Measurements from ENCODE around the gene SHB. TPM values are rescaled to one million over a fixed set of nuclear protein-coding genes. Genes with fewer than 3 reads are reported as not detected.

The SHB gene
- total and polyA plus RNA-seq, 2 of the 13 experiments (the other 11 are each of a cell fraction or from before 2014, with no cell fraction given), result 19.4 to 20.7 TPM

DNA sequence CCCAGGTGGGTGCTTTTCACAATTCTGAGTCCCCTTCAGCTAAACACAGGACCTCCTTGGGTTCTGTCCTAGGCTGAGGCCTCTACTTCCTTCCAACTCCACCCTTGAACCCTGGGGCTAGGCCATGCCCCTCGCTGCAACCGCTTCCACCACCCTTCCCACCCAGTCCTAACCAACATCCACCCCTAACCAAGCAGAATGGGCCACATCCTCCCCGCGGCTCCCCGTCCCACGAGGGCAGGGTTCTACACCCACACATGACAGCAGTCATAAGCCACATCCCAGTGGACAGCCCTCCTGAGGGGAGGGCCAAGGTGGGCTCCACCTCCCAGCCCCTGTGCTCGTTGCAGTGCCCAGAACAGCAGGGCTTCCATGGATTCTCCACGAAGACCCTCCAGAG is 65.8 kb downstream of the SHB start:
- H3K27me3 ChIP-seq (ENCODE audit: control insufficient read depth in 1 of 2, insufficient read depth in 2 of 2, low read length in 2 of 2), result no peaks in the 10 kb centered on the region
- WGBS (ENCODE audit: low lambda C conversion rate), result 91% methylated on average over 7 of the region's 8 CpGs
- H3K4me2 ChIP-seq (ENCODE audit: low read depth, low read length), result no peak overlapping the region
- peaks cover 7% of the 10 kb centered on the region for H3K4me1 ChIP-seq (ENCODE audit: insufficient read depth, low read length)
- FAIRE-seq (no peak), DNase-seq (ENCODE audit: low spot score) (no peak), ATAC-seq (no peak)
- in situ Hi-C loops (cut with HindIII; ENCODE audit: extremely low pct_ligation_motif_present, low pct_unique_long_range_greater_than_20kb), result no loop called here
- TF ChIP-seq PCBP1 (IDR thresholded peaks at IDR 0.05; ENCODE audit: borderline replicate concordance, low read depth, low read length), result no peak
- no peak for TF ChIP-seq PHF5A (CRISPR knock-in tag; IDR thresholded peaks at IDR 0.05; ENCODE audit: low read depth, unreplicated experiment)
- TF ChIP-seq CENPT (CRISPR knock-in tag; IDR thresholded peaks at IDR 0.05; ENCODE audit: low read depth), result no peak
- TF ChIP-seq MIER2 (CRISPR knock-in tag; IDR thresholded peaks at IDR 0.05), result no peak
- TF ChIP-seq, protein P1, sequence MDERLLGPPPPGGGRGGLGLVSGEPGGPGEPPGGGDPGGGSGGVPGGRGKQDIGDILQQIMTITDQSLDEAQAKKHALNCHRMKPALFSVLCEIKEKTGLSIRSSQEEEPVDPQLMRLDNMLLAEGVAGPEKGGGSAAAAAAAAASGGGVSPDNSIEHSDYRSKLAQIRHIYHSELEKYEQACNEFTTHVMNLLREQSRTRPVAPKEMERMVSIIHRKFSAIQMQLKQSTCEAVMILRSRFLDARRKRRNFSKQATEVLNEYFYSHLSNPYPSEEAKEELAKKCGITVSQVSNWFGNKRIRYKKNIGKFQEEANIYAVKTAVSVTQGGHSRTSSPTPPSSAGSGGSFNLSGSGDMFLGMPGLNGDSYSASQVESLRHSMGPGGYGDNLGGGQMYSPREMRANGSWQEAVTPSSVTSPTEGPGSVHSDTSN (CRISPR knock-in tag; IDR thresholded peaks at IDR 0.05), result no peak
- H3K4me3 ChIP-seq (replicated peaks in 1 of 3; ENCODE audit: insufficient read depth in 1 of 3, low read depth in 2 of 3, low read length in 3 of 3), result no peak overlapping the region
- no TSS peak for BruUV-seq (replicated peaks)
- no peak overlapping the region for H3K9ac ChIP-seq (ENCODE audit: insufficient read depth, low read depth, low read length)
- no peak overlapping the region for H2AFZ ChIP-seq (ENCODE audit: low read length)
- peaks cover 50% of the 10 kb centered on the region for H4K20me1 ChIP-seq (ENCODE audit: insufficient read depth, low read length)
- intact Hi-C loops (cut with micrococcal nuclease; ENCODE audit: unreplicated experiment), result no loop called here
- no peaks in the 10 kb centered on the region for H3K9me3 ChIP-seq (ENCODE audit: low read length)
- peaks cover 36 to 75% of the 10 kb centered on the region in 2 experiments for H3K36me3 ChIP-seq (replicated peaks in 1 of 2; ENCODE audit: control insufficient read depth in 1 of 2, insufficient read depth in 2 of 2, low read length in 2 of 2)
- peaks cover 73% of the 10 kb centered on the region for H3K79me2 ChIP-seq (ENCODE audit: insufficient read depth, low read length)
- no peak overlapping the region for H3K27ac ChIP-seq (ENCODE audit: extremely low read length, insufficient read depth, low read length)
- POLR2A ChIA-PET, result no interaction called here
- CTCF ChIA-PET (ENCODE audit: low intra/inter-chr PET ratio, low total read pairs), result no interaction called here

DNA sequence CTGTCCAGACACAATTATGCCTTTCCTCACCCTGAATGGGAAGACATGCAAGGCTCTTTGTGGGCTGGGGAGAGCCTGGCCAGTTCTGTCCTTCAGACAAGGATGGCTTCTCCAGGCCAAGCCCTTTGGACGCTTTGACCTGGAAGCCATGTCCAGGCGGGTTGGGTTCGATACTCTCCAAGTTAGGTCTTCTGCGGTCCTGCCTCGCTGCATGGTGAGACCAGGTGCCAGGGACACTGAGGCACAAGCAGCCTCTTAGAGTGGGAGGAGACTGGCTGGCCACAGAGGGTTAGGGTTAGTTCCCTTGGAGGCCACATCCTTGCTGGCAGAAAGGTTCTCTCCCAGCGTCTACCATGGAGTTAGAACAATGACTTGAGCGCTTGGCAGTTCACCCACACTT is 67.6 kb downstream of the SHB start:
- Histone ChIP-seq H2AFZ (ENCODE audit: low read length) (no peak overlapping the region), H3K27ac (ENCODE audit: extremely low read length, insufficient read depth, low read length) (no peak overlapping the region), H3K9ac (ENCODE audit: insufficient read depth, low read depth, low read length) (no peak overlapping the region), H3K4me1 (ENCODE audit: insufficient read depth, low read length) (no peaks in the 10 kb centered on the region), H4K20me1 (ENCODE audit: insufficient read depth, low read length) (peaks cover 54% of the 10 kb centered on the region; the same call in 1 of the 2 replicates), H3K4me3 (replicated peaks in 1 of 3; ENCODE audit: insufficient read depth in 1 of 3, low read depth in 2 of 3, low read length in 3 of 3) (no peak overlapping the region), H3K4me2 (ENCODE audit: low read depth, low read length) (no peak overlapping the region), H3K9me3 (ENCODE audit: low read length) (no peaks in the 10 kb centered on the region), H3K79me2 (ENCODE audit: insufficient read depth, low read length) (peaks cover 67% of the 10 kb centered on the region), H3K36me3 (replicated peaks in 1 of 2; ENCODE audit: control insufficient read depth in 1 of 2, insufficient read depth in 2 of 2, low read length in 2 of 2) (peaks cover 35 to 76% of the 10 kb centered on the region in 2 experiments), H3K27me3 (ENCODE audit: control insufficient read depth in 1 of 2, insufficient read depth in 2 of 2, low read length in 2 of 2) (no peaks in the 10 kb centered on the region)
- TF ChIP-seq PCBP1 (IDR thresholded peaks at IDR 0.05; ENCODE audit: borderline replicate concordance, low read depth, low read length) (no peak), ZSCAN9 (CRISPR knock-in tag; IDR thresholded peaks at IDR 0.05; ENCODE audit: borderline replicate concordance) (no peak), PRMT3 (CRISPR knock-in tag; IDR thresholded peaks at IDR 0.05; ENCODE audit: borderline replicate concordance, low read depth) (no peak), TRIM24 (CRISPR knock-in tag; IDR thresholded peaks at IDR 0.05) (no peak), CREM (IDR thresholded peaks at IDR 0.05) (no peak), CREM (CRISPR knock-in tag; IDR thresholded peaks at IDR 0.05) (no peak), IKZF4 (CRISPR knock-in tag; IDR thresholded peaks at IDR 0.05; ENCODE audit: borderline replicate concordance, low read depth, not compliant biosample characterization) (no peak)
- TF ChIP-seq, protein P2, sequence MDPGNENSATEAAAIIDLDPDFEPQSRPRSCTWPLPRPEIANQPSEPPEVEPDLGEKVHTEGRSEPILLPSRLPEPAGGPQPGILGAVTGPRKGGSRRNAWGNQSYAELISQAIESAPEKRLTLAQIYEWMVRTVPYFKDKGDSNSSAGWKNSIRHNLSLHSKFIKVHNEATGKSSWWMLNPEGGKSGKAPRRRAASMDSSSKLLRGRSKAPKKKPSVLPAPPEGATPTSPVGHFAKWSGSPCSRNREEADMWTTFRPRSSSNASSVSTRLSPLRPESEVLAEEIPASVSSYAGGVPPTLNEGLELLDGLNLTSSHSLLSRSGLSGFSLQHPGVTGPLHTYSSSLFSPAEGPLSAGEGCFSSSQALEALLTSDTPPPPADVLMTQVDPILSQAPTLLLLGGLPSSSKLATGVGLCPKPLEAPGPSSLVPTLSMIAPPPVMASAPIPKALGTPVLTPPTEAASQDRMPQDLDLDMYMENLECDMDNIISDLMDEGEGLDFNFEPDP (CRISPR knock-in tag; conservative IDR thresholded peaks at IDR 0.05), result no peak
- DNase-seq (ENCODE audit: low spot score), result no peak
- in situ Hi-C loops (cut with HindIII; ENCODE audit: extremely low pct_ligation_motif_present, low pct_unique_long_range_greater_than_20kb) (no loop called here), intact Hi-C loops (cut with micrococcal nuclease; ENCODE audit: unreplicated experiment) (no loop called here)
- BruUV-seq (replicated peaks), result no TSS peak
- ChIA-PET POLR2A (no interaction called here), CTCF (ENCODE audit: low intra/inter-chr PET ratio, low total read pairs) (no interaction called here)
- WGBS (ENCODE audit: low lambda C conversion rate), result 89% methylated on average over 7 of the region's 7 CpGs
- ATAC-seq, result no peak
- no peak for FAIRE-seq

Data from HepG2 (cell line).